GM18951 (cell line): ENCODE data around the gene CNNM3.

ENCODE experiments used
- POLR2A ChIP-seq: IDR thresholded peaks from 4 replicates; pipeline ENCODE4 v1.6.1; 2011; ENCODE audit warnings: mild to moderate bottlenecking; ENCODE audit not compliant: insufficient read length, insufficient read depth; ENCODE audit errors: extremely low read depth
- in situ Hi-C: fragments of 300-500 bp; cut with MboI; formaldehyde crosslinking; loops from one replicate; pipeline ENCODE4 v1.12.0; 2022; ENCODE audit warnings: low sequenced_read_pairs, mixed read lengths, inconsistent platforms; ENCODE audit not compliant: unreplicated experiment

Gene CNNM3

DNA sequence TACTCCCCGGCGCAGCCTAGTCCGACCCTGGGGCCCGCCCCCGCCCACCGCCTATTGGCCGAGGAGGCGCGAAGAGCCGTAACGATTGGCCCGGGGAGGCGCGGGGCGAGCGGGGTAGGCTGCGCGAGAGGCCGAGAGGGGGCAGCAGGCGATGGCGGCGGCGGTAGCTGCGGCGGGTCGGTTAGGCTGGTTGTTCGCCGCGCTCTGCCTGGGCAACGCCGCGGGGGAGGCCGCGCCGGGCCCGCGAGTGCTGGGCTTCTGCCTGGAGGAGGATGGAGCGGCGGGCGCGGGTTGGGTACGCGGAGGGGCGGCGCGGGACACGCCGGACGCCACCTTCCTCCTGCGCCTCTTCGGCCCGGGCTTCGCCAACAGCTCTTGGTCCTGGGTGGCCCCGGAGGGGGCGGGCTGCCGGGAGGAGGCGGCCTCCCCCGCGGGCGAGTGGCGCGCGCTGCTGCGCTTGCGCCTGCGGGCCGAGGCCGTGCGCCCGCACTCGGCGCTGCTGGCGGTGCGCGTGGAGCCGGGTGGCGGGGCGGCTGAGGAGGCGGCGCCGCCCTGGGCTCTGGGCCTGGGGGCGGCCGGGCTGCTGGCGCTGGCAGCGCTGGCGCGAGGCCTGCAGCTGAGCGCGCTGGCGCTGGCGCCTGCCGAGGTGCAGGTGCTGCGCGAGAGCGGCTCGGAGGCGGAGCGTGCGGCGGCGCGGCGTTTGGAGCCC, at the start of gene CNNM3:
Gene CNNM3 (plus strand): TSS at position 142 of the 709 bp plus-strand sequence. CDS start 10 bp downstream, at position 152.
- in situ Hi-C loops = no loop called here
- TF ChIP-seq POLR2A = peak; percentile 78

DNA sequence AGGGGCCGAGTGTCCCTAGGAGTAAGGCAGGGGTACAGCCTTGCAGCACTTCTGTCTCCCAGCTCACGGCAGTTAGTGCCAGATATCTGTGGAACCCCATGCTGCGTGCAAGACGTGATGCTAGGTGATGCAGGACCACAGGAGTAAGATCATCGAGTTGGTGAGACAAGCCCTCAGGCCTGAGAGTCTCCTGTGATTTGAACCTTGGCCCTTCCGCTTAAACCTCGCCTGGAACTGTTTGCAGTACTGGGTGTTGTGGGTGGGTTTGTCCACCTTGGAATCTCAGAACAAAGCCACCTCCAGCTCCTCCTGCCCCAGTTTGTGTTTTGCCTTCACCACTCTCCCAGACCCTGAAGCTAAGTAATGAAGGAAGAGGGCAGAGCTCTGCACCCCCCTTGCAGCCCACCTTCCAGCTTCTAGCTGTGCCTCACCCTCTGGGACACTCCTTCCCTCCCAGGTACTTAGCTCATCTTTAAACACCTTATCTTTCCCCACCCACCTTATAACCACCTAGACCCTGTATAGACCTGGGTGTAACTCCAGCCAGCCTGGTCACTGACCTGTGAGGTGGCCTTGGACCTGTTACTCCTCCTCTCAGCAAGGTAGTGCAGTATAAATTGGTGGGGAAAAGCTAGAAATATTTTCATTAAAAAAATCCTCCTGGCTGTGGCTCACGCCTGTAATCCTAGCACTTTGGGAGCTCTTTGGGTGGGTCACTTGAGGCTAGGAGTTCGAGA, 48.8 kb upstream of the CNNM3 start:
- TF ChIP-seq POLR2A = no peak
- in situ Hi-C loops = no loop called here

DNA sequence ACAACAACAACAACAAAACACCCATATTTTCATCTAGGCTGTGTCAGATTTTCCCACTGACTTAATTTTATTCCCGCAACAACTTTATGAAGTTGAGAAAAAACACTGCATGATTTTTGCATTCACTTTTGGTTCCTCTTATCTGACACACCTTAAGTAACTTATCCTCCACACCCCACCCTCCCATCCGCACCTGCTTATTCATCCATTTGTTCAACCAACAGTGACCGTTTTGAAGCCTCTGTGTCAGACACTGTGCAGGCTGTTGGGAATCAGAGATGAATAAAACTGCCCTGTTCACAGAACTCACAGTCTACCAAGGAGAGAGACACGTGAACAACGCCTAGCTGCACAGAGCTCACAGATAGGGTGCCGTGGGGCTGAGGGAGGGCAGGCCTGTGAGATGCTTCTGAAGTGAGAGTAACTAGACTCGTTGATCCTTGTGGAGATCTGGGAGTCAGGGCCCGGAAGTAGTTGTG, 47.9 kb upstream of the CNNM3 start:
- TF ChIP-seq POLR2A = no peak
- in situ Hi-C loops = no loop called here

DNA sequence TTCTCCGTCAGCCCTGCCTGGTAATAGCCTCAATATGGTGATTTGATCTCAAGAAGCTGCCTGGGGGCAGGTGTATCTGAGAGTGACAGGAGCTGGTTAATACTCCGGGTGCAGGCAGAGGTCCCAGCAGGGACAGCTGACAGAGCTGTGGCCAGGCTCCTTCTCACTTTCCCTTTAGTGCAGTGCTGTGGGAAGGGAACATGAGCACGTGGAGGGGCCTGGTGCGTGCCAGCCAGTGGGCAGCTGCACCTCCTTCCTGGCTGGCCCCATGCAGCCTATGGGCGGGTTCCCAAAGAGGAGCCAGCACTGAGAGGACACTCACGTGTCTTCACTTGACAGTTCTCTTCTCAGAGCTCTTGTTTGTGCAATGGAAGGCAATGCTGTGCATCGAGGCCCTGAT, 46.3 kb upstream of the CNNM3 start:
- in situ Hi-C loops = no loop called here
- TF ChIP-seq POLR2A = no peak

DNA sequence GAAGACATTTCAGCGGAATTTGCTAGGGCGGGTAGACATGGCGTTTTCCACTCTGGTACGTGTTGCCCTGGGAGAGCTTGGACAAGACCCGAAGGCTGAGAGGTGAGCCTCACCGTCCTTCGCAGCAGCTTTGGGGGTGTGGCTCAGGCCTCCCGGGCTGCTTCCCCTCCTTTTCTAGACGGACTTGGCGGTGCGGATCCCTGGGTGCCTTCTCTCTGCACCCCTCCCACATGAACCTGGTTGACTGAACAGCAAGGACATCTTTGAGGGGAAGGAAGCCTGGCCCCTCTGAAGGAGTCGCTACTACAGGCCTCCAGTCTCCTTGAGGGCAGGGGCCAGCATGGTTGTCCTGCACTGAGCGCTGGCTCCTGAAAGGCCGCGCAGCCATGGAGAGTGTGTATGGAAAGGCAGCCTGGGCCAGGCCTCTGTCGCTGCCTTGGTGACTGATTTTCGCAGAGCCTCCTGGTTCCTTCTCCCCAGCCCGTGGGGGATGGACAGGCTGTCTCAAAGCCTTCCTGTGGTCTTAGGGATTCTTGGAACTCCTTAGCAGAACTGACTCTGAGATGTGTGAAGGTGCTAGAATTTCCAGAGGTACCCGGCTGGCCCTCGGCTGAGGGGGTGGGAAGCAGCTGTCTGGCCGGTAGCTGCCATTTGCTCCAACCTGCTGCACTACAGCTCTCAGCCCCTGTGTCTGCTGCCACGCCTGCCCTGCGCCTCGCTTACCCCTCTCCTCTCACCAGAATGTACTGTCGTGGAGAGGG, 45.4 kb upstream of the CNNM3 start:
- TF ChIP-seq POLR2A = no peak
- in situ Hi-C loops = no loop called here

DNA sequence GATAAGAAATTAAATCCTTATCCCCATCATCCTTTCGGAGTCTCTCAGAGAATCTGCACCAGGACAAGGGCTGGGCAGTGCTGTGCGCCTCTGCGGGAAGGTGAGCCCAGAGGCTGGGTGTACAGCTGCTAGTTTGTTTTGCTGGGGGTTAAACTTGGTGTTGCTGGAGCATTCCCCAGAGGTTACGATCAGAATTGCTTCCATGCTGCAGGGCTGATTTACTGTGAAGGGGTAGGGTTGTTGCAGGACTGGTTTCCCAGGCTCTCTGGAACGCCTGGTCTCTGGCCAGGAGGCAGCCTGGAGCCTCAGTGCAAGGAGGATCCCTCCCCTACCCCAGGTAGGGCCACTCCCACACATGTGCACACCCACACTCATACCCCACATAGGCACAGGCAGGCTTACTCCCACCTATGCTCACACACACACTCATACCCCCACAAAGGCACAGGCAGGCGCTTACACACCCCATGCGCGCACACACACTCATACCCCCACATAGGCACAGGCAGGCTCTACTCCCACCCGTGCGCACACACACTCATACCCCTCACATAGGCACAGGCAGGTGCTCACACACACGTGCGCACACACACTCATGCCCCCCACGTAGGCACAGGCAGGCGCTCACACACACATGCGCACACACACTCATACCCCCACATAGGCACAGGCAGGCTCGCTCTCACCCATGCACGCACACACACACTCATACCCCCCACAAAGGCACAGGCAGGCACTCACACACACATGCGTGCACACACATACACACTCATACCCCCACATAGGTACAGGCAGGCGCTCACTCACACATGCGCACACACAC, 44.1 kb upstream of the CNNM3 start:
- TF ChIP-seq POLR2A = no peak
- in situ Hi-C loops = no loop called here

DNA sequence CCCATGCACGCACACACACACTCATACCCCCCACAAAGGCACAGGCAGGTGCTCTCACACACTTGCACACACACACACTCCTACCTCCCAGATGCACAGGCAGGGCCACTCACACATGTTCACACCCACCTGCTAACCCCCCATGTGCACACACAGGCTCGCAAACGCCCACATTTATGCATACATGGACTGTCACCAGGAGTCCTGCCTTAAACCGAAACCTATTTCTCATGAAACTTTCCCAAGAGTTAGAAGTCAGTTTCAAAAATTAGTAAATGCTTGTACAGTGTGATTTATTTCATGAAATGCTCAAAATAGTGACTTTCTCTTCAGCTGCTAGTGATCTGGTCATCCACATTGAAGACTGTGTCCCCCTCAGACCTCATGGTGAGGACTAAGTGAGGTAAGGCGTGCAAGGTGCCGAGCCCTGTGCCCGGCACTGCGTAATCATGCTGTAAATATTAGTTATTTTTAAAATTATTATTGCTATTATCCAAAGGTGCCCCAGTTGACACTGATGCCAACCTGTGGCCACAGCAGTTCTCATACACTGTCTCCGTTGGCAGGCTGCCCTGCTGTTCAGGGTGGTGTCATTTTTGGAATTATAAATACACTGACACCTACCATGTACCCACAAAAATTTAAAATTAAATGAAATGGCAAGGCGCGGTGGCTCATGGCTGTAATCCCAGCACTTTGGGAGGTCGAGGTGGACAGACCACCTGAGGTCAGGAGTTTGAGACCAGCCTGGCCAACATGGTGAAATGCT, 43.0 kb upstream of the CNNM3 start:
- no peak for TF ChIP-seq POLR2A
- in situ Hi-C loops = no loop called here

DNA sequence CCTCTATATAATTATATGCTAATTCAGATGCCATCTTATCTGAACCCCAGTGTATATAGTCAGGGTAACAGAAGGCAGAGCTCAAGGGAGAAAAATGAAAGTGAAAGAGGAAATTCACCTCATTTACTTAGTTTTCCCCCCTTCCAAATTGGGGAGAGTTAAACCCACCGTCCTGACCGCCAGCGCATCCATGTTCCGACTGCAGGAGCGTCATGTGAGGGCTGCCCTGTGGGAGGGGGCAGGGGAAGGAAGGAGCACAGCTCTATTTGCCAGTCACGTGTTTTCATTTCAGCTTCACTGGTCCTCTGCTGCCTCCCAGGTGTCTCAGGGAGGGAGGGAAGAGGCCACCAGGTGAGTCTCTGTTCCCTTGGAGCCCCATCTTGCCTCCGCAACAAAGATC, 42.1 kb upstream of the CNNM3 start:
- in situ Hi-C loops = no loop called here

DNA sequence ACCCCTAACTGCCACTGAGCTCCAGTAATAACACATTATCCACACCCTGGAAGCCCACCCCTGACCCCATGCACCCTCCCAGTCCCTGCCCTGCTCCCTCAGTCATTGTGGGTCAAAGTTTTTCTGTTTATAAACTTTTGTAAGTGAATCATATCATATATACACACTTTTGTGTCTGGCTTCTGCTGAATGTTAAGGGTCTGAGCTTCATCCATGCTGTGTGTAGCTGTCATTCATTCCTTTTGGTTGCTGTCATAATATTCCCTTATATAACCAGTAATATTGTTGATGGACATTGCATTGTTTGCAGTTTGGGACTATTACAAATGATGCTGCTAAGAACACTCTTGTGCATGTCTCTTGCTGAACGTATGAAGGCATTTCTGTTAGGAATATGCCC, 40.9 kb upstream of the CNNM3 start:
- in situ Hi-C loops = no loop called here

More for the DNA sequence above, 42.1 kb upstream of the CNNM3 start:
- TF ChIP-seq POLR2A = peak; percentile 22

DNA sequence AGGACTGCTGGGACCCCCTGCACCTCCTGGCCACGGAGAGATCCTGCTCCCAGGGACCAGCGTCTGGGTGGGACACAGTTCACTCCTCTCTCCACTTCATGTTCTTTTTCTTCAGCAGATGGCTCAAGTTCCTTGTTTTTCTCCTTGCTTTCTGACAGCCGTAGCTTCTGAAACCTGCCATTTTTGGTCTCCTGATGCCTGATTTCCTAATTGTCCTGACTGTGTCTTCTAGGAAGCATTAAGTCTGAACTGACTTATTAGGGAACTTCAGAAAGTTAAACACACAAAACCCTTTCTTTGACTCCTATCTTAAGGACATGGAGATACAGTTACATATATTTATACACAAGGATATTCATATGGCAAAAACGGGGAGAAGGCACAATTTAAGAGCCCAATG, 32.7 kb upstream of the CNNM3 start:
- no peak for TF ChIP-seq POLR2A
- in situ Hi-C loops = no loop called here

More for the DNA sequence above, 40.9 kb upstream of the CNNM3 start:
- no peak for TF ChIP-seq POLR2A

DNA sequence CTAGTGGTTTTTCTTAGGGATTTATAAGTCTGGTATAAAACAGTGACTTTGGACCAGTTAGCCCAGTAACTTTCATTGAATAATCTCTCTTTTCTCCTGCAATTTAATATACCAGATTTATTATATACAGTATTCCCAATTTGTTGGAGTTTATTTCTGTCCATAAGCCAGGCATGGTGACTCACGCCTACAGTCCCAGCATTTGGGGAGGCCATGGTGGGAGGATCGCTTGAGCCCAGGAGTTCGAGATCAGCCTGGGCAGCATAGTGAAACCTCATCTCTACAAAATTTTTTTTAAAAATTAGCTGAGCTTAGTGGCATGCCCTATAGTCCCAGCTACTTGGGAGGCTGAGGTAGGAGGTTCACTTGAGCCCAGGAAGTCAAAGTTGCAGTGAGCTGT, 28.7 kb upstream of the CNNM3 start:
- in situ Hi-C loops = no loop called here
- TF ChIP-seq POLR2A = no peak
